HUES6 (cell line): Measurements from ENCODE around the gene ADK.
"Not testable (repeated sequence)": the region's sequence is repeated elsewhere in the genome, so short reads cannot be mapped to it uniquely, and the experiment has no call there.

Experiments used
- H3K27ac ChIP-seq: 2 replicates; pipeline ENCODE4 v1.7.0; 2013; ENCODE audit warnings: low read depth, mild to moderate bottlenecking, low read length, inconsistent platforms
- H3K27me3 ChIP-seq: 2 replicates; pipeline ENCODE4 v1.6.1; 2013; ENCODE audit warnings: low read length; ENCODE audit not compliant: control insufficient read depth, insufficient read depth
- H3K36me3 ChIP-seq: 2 replicates; pipeline ENCODE4 v1.6.1; 2013; ENCODE audit warnings: low read length; ENCODE audit not compliant: control insufficient read depth, insufficient read depth
- H3K4me1 ChIP-seq: 2 replicates; pipeline ENCODE4 v1.6.1; 2013; ENCODE audit warnings: low read length; ENCODE audit not compliant: control insufficient read depth, insufficient read depth
- H3K4me3 ChIP-seq: 2 replicates; pipeline ENCODE4 v1.5.1; 2013; ENCODE audit warnings: low read depth, low read length
- H3K9ac ChIP-seq: one replicate; pipeline ENCODE4 v1.6.1; 2013; ENCODE audit warnings: mild to moderate bottlenecking, low read length
- H3K9me3 ChIP-seq: 2 replicates; pipeline ENCODE4 v1.6.1; 2013; ENCODE audit warnings: low read depth, low read length; ENCODE audit not compliant: control insufficient read depth, insufficient read depth

ADK gene

GRCh38 chr10:74573497-74573896 is 422.5 kb downstream of the ADK start:
- H3K36me3 ChIP-seq, H3K4me3 ChIP-seq, H3K27ac ChIP-seq, H3K27me3 ChIP-seq, H3K9ac ChIP-seq: not testable (repeated sequence)
- H3K9me3 ChIP-seq, result peaks cover 11% of the 10 kb centered on the region
- peaks cover 18% of the 10 kb centered on the region for H3K4me1 ChIP-seq

DNA sequence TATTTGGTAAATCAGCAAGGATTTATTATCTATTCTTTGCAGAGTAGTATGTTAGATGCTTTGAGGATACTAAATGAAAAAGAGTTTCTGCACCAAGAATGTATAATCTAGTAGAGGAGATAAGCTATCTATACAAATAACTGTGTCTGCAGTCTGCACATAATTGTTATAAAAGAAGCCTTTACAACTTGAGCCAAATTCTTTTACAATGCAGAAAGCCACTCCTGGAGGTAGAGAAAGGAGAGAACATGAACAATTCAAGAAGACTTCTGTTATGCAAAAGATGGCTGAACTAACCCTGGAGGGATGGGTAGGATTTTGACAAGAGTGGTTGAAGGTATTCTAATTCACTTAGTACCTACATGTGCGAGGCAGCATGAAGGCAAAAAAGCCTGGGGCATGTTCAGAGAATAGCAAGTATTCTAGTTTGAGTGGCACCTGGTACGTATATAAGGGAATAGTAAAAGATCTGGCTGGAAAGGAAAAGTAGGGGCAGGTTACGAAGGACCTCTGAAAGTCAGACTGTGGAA is 424.2 kb downstream of the ADK start:
- H3K27me3 ChIP-seq, result no peaks in the 10 kb centered on the region
- no peak overlapping the region for H3K9ac ChIP-seq
- H3K9me3 ChIP-seq, result peaks cover 11% of the 10 kb centered on the region
- H3K36me3 ChIP-seq, result no peaks in the 10 kb centered on the region
- H3K27ac ChIP-seq, result no peak overlapping the region
- 0 out of 2 replicates have a peak overlapping the region, but pooled peaks have one; percentile 2 for H3K4me3 ChIP-seq
- H3K4me1 ChIP-seq, result peaks cover 18% of the 10 kb centered on the region

DNA sequence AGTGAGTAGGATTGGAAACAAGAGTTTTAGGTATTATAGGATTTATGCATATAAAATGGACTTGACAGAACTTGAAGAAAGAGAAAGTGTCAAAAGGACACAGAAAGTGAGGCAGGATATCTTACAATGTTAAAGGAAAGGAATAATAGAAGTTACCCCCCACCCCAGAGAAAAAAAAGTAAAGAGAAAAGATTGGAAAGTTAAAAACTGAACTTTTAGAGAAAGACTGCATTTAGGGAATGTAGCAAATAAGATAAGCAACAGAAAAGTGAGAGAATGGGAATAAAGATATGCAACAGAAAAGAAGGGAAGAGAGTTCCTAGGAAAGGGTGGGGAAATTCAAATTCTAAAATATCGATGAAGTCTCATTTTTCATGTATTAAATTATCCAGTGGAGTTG is 424.9 kb downstream of the ADK start:
- H3K36me3 ChIP-seq, result no peaks in the 10 kb centered on the region
- H3K27ac ChIP-seq, result no peak overlapping the region
- no peak overlapping the region for H3K4me3 ChIP-seq
- H3K9me3 ChIP-seq, result peaks cover 11% of the 10 kb centered on the region
- H3K9ac ChIP-seq, result no peak overlapping the region
- H3K27me3 ChIP-seq, result no peaks in the 10 kb centered on the region
- H3K4me1 ChIP-seq, result peaks cover 18% of the 10 kb centered on the region

- peaks cover 18% of the 10 kb centered on the region for H3K4me1 ChIP-seq
- H3K36me3 ChIP-seq, result no peaks in the 10 kb centered on the region
- no peak overlapping the region for H3K4me3 ChIP-seq
- peaks cover 11% of the 10 kb centered on the region for H3K9me3 ChIP-seq
- H3K9ac ChIP-seq, result no peak overlapping the region
- no peaks in the 10 kb centered on the region for H3K27me3 ChIP-seq
- no peak overlapping the region for H3K27ac ChIP-seq
Measured at GRCh38 chr10:74576586-74576985, 425.6 kb downstream of the ADK start.

DNA sequence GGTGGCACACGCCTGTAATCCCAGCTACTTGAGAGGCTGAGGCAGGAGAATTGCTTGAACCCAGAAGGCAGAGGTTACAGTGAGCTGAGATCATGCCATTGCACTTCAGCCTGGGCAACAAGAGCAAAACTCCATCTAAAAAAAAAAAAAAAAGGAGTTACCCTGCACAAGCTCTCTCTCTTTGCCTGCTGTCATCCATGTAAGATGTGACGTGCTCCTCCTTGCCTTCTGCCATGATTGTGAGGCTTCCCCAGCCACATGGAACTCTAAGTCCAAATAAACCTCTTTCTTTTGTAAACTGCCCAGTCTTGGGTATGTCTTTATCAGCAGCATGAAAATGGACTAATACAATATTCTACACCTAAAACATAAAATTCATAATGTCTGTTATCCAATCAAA is 429.4 kb downstream of the ADK start:
- peaks cover 20% of the 10 kb centered on the region for H3K4me1 ChIP-seq
- H3K27me3 ChIP-seq, result not testable (repeated sequence)

GRCh38 chr10:74582566-74582965 is 431.5 kb downstream of the ADK start:
- Histone ChIP-seq H3K9ac (no peak overlapping the region), H3K4me1 (peaks cover 13% of the 10 kb centered on the region), H3K27ac (no peak overlapping the region), H3K36me3 (no peaks in the 10 kb centered on the region), H3K4me3 (no peak overlapping the region), H3K27me3 (no peaks in the 10 kb centered on the region), H3K9me3 (no peaks in the 10 kb centered on the region)

More for the DNA sequence above, 429.4 kb downstream of the ADK start:
- not testable (repeated sequence) for H3K36me3 ChIP-seq, H3K27ac ChIP-seq, H3K4me3 ChIP-seq, H3K9me3 ChIP-seq, H3K9ac ChIP-seq

GRCh38 chr10:74585231-74586087 is 434.4 kb downstream of the ADK start:
- H3K9ac ChIP-seq, result no peak overlapping the region
- H3K9me3 ChIP-seq, result no peaks in the 10 kb centered on the region
- no peak overlapping the region for H3K4me3 ChIP-seq
- H3K27me3 ChIP-seq, result no peaks in the 10 kb centered on the region
- no peaks in the 10 kb centered on the region for H3K36me3 ChIP-seq
- H3K4me1 ChIP-seq, result peaks cover 13% of the 10 kb centered on the region
- no peak overlapping the region for H3K27ac ChIP-seq

DNA sequence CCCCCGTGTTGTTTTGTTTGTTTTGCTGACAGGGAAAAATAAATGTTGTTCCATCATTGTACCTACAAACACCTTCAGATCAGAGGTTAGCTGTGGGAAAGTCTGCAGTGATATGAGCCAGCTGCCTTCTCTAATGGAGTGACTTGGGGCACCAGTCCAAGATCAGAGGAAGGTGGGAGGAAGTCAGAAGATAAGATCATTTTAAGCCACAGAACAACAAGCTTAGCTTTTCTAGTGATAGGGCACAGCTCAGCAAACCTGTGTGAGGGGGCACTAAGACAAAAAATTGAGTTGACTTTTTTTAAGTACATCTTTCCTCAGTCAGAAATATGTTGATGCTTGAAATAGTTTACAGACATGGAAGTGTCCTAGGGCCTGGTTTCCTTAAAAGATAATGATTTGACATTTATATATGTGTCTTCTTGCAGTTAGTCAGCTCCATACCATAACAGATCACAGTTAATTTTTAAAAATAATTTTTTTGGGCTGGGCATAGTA is 435.1 kb downstream of the ADK start:
- H3K27me3 ChIP-seq, result no peaks in the 10 kb centered on the region
- peaks cover 13% of the 10 kb centered on the region for H3K4me1 ChIP-seq
- H3K9ac ChIP-seq, result no peak overlapping the region
- no peak overlapping the region for H3K27ac ChIP-seq
- H3K36me3 ChIP-seq, result no peaks in the 10 kb centered on the region
- H3K9me3 ChIP-seq, result no peaks in the 10 kb centered on the region
- no peak overlapping the region for H3K4me3 ChIP-seq

DNA sequence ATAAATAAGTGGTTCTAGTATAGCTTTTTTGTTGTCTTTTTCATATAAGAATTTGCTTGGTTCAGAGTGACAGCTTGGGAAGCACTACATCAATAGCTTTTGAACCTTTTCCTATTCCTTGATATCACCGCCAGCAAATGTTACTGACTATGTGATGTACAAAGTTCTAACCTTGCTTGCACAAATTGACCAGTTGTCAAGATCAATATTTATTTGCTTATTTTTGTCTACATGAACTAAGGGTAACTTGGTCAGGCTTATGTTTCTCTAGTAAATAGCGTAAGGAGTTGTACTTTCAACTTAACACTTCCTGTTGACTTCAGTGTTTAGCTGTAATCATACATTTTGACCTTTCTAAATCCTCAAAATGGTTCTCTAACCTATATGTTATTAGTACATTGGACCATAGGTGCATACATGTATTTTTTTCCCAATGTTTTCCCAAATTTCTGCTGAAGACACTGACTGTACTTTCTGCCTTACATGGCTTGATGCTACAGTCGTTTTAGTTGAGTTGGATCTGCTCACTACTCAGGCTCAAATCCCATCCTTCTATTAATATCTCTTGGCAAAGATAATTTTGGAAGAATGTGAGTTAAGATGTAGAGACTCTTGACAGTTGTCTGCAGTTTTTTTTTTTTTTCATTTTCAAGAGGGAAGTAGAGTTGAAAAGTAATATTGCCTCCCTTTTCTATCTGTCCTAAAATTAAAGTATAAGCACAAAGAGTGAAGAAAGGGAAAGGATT is 436.3 kb downstream of the ADK start:
- Histone ChIP-seq H3K9ac (no peak overlapping the region), H3K4me3 (no peak overlapping the region), H3K9me3 (no peaks in the 10 kb centered on the region), H3K27me3 (no peaks in the 10 kb centered on the region), H3K27ac (no peak overlapping the region), H3K4me1 (peaks cover 13% of the 10 kb centered on the region), H3K36me3 (no peaks in the 10 kb centered on the region)

- no peak overlapping the region for H3K27ac ChIP-seq
- no peaks in the 10 kb centered on the region for H3K9me3 ChIP-seq
- peaks cover 13% of the 10 kb centered on the region for H3K4me1 ChIP-seq
- no peaks in the 10 kb centered on the region for H3K36me3 ChIP-seq
- no peak overlapping the region for H3K9ac ChIP-seq
- H3K27me3 ChIP-seq, result no peaks in the 10 kb centered on the region
- H3K4me3 ChIP-seq, result no peak overlapping the region
Measured at GRCh38 chr10:74589226-74589673, 438.2 kb downstream of the ADK start.

GRCh38 chr10:74589851-74590250 is 438.8 kb downstream of the ADK start:
- no peaks in the 10 kb centered on the region for H3K9me3 ChIP-seq
- H3K9ac ChIP-seq, result no peak overlapping the region
- no peak overlapping the region for H3K27ac ChIP-seq
- H3K27me3 ChIP-seq, result no peaks in the 10 kb centered on the region
- H3K4me3 ChIP-seq, result no peak overlapping the region
- no peaks in the 10 kb centered on the region for H3K36me3 ChIP-seq
- H3K4me1 ChIP-seq, result peaks cover 13% of the 10 kb centered on the region
